HL-60 (cell line): Measurements from ENCODE around the gene SETMAR.
A peak's percentile ranks its signal among the peaks of the same experiment; 100 is the strongest.

Source experiments
- DNase-seq, 2 experiments: peaks; one replicate each; pipeline ENCODE4 v3.0.0-alpha.2; 2010 to 2020; ENCODE audit warnings: low read depth in 1 of 2, low spot score in 1 of 2
- H3K27ac ChIP-seq: fragments of 250-450 bp; sonication (Bioruptor Pico); replicated peaks from 2 replicates; pipeline ENCODE4 v1.5.1; 2020; ENCODE audit warnings: mild to moderate bottlenecking, moderate library complexity
- H3K27me3 ChIP-seq: fragments of 250-450 bp; sonication (Bioruptor Pico); 2 replicates; pipeline ENCODE4 v1.5.1; 2021; ENCODE audit warnings: mild to moderate bottlenecking, moderate library complexity; ENCODE audit not compliant: insufficient read depth, poor library complexity, severe bottlenecking
- H3K4me3 ChIP-seq: replicated peaks from 2 replicates; pipeline ENCODE4 v1.5.1; 2011; ENCODE audit warnings: mild to moderate bottlenecking, control low read depth, low read length; ENCODE audit not compliant: insufficient read depth
- CTCF ChIP-seq: IDR thresholded peaks from one replicate; pipeline ENCODE4 v1.5.1; 2011; ENCODE audit warnings: low read length, control low read depth, inconsistent platforms; ENCODE audit not compliant: insufficient read depth
- GABPA ChIP-seq: IDR thresholded peaks from 2 replicates; pipeline ENCODE4 v1.6.1; 2012; ENCODE audit warnings: low read depth
- POLR2AphosphoS5 ChIP-seq: IDR thresholded peaks from 2 replicates; pipeline ENCODE4 v1.6.1; 2012; ENCODE audit warnings: low read depth
- REST ChIP-seq: IDR thresholded peaks from 2 replicates; pipeline ENCODE4 v1.6.1; 2012; ENCODE audit warnings: low read depth; ENCODE audit not compliant: insufficient replicate concordance
- SPI1 ChIP-seq: IDR thresholded peaks from 2 replicates; pipeline ENCODE4 v1.6.1; 2012; ENCODE audit warnings: low read depth, mild to moderate bottlenecking, borderline replicate concordance

SETMAR gene

DNA sequence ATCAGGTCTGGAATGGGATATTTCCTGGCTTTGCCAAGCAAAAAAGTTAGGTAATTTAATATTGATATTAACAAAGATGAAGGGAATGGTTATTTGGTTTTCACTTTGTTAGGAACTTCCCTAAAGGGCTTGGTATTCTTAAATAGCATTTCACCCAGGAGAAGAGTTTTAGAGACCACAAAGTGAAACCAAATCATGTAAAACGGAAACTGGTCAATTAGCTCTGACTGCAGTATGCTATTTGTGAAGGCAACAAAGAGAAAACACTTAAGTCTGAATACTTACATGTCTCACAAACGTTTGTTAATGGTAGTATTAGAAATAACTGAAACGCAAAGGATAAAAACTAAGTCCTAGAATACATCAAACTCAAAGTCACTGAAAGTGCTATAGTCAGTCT, 32.4 kb upstream of the SETMAR start:
- DNase-seq: peak in 1 of 2 experiments; percentile 8
- H3K4me3 ChIP-seq: no peak overlapping the region

GRCh38 chr3:4271834-4272233, 31.3 kb upstream of the SETMAR start:
- Histone ChIP-seq H3K4me3 (no peak overlapping the region), H3K27ac (no peak overlapping the region), H3K27me3 (no peaks in the 10 kb centered on the region)
- no peak for DNase-seq
- TF ChIP-seq REST: no peak
- TF ChIP-seq POLR2AphosphoS5: no peak
- no peak for TF ChIP-seq SPI1
- TF ChIP-seq GABPA: no peak
- TF ChIP-seq CTCF: peak; percentile 26

More for the DNA sequence above, 32.4 kb upstream of the SETMAR start:
- H3K27me3 ChIP-seq: no peaks in the 10 kb centered on the region
- TF ChIP-seq SPI1: no peak
- TF ChIP-seq GABPA: no peak
- no peak for TF ChIP-seq POLR2AphosphoS5
- no peak for TF ChIP-seq REST
- no peak for TF ChIP-seq CTCF
- H3K27ac ChIP-seq: no peak overlapping the region

DNA sequence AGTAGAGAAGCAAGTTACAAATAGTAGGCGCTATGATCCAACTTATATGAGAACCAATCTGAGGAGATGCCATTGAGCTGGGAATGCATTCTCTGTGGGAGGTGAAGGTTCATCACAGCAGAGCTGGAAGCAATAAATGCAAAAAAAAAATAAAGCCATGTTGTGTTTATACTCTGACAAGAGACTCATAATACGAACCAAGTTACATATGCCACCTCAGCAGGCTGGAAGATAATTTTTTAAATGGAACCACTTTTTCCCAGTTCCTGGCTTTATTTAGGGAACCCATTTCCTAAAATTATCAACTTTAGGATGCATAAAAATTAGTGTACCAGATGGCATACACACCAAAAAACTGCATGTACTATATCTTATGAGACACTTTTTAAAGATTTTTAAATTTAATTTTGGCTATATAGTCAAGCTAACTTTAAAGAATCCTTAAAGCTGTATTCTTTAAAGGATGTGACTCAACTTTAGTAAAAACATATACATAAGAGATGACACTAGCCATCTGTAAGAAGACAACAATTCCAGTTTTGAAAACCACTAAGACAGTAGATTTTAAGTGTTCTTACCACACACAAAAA, 23.6 kb upstream of the SETMAR start:
- H3K27me3 ChIP-seq: no peaks in the 10 kb centered on the region
- DNase-seq: no peak
- H3K27ac ChIP-seq: no peak overlapping the region
- no peak overlapping the region for H3K4me3 ChIP-seq
- TF ChIP-seq REST: no peak
- TF ChIP-seq CTCF: no peak
- no peak for TF ChIP-seq GABPA
- no peak for TF ChIP-seq SPI1
- TF ChIP-seq POLR2AphosphoS5: no peak
